ENCODE measurements around the gene SEC24D. TPM values are rescaled to one million over a fixed set of nuclear protein-coding genes. Genes with fewer than 3 reads are reported as not detected.

SEC24D gene
- total RNA-seq, 1 experiment from 2014 or later: 14.4 TPM

DNA sequence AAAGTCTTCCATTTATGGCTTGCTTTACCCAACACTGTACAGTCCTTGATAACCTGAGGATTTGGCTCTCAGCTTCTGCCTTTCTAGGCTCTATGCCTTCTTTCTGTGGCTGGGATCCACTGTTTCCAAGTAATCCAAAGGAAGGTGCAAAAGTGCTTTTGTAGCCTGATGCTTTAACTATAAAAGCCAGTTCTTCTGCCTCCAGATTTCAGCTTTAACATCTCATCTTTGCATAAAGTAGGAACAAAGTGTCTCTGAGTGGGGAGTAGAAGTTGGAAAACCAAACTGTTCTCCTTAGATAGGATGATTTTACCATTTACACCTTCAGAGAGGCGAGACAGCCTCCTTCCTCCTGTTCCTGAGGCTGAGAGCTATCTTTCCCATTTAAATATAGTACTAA lies 11.1 kb upstream of the SEC24D start:
- TF ChIP-seq CTCF (conservative IDR thresholded peaks at IDR 0.05; ENCODE audit: low read depth, low read length): no peak
- TF ChIP-seq EZH2 (IDR thresholded peaks at IDR 0.05; ENCODE audit: low read length, unreplicated experiment): no peak
- no peak for TF ChIP-seq EZH2phosphoT487 (IDR thresholded peaks at IDR 0.05; ENCODE audit: borderline replicate concordance, low read length)
- no peak overlapping the region for H3K4me3 ChIP-seq (ENCODE audit: low read length)
- no TSS peak for BruUV-seq (replicated peaks)
- H3K27ac ChIP-seq (ENCODE audit: low read length): no peak overlapping the region
- POLR2A ChIA-PET (ENCODE audit: unreplicated experiment): no interaction called here
- H3K4me2 ChIP-seq (ENCODE audit: low read length): no peak overlapping the region
- H3K4me1 ChIP-seq (ENCODE audit: insufficient read depth, low read length): peaks cover 12% of the 10 kb centered on the region
- DNase-seq (no peak), ATAC-seq (no peak)
- no peaks in the 10 kb centered on the region for H3K36me3 ChIP-seq (ENCODE audit: low read depth, low read length)
- H3F3A ChIP-seq (ENCODE audit: low read length, unreplicated experiment): no peaks in the 10 kb centered on the region
- no peaks in the 10 kb centered on the region for H4K20me1 ChIP-seq (ENCODE audit: low read length)
- intact Hi-C loops (cut with micrococcal nuclease): no loop called here
- H3K9me2 ChIP-seq (replicated peaks; ENCODE audit: low read length): no peaks in the 10 kb centered on the region
- H3K27me3 ChIP-seq (ENCODE audit: low read length): no peaks in the 10 kb centered on the region
- CTCF ChIA-PET: no interaction called here
- no peaks in the 10 kb centered on the region for H3K79me2 ChIP-seq (ENCODE audit: low read length)
- no peak overlapping the region for H3K9ac ChIP-seq (ENCODE audit: low read length)
- no peaks in the 10 kb centered on the region for H3K9me3 ChIP-seq (ENCODE audit: low read length)
- H2AFZ ChIP-seq (ENCODE audit: low read length): no peak overlapping the region

DNA sequence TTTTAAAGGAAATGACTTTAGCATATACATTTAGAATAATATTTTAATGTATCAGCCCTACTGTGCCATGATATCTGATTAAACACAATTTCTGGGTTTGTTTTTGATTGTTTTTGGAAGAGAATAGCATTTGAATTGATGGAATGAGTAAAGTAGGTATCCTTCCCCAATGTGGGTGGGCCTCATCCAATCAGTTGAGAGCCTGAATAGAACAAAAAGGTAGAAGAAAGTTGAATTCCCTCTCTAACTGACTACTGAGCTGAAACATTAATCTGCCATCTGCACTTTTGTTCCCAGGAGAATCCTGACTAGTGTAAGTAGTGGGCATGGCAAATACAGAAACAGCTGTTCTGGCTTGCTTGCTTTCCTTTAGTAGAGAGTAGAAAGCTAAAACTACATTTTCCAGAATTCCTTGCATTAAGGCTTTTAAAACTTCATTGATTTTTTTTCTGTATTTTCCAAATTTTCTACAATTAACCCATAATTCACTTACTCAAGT lies 9.7 kb upstream of the SEC24D start:
- H3K27ac ChIP-seq (ENCODE audit: low read length): no peak overlapping the region
- H4K20me1 ChIP-seq (ENCODE audit: low read length): no peaks in the 10 kb centered on the region
- no peak for ATAC-seq
- H3K9ac ChIP-seq (ENCODE audit: low read length): no peak overlapping the region
- peaks cover 4% of the 10 kb centered on the region for H3F3A ChIP-seq (ENCODE audit: low read length, unreplicated experiment)
- H3K4me2 ChIP-seq (ENCODE audit: low read length): no peak overlapping the region
- POLR2A ChIA-PET (ENCODE audit: unreplicated experiment): no interaction called here
- no peaks in the 10 kb centered on the region for H3K9me3 ChIP-seq (ENCODE audit: low read length)
- H3K4me1 ChIP-seq (ENCODE audit: insufficient read depth, low read length): peaks cover 24% of the 10 kb centered on the region
- no TSS peak for BruUV-seq (replicated peaks)
- CTCF ChIA-PET: no interaction called here
- no peak overlapping the region for H2AFZ ChIP-seq (ENCODE audit: low read length)
- H3K36me3 ChIP-seq (ENCODE audit: low read depth, low read length): no peaks in the 10 kb centered on the region
- intact Hi-C loops (cut with micrococcal nuclease): no loop called here
- no peaks in the 10 kb centered on the region for H3K79me2 ChIP-seq (ENCODE audit: low read length)
- H3K27me3 ChIP-seq (ENCODE audit: low read length): no peaks in the 10 kb centered on the region
- H3K9me2 ChIP-seq (replicated peaks; ENCODE audit: low read length): no peaks in the 10 kb centered on the region
- H3K4me3 ChIP-seq (ENCODE audit: low read length): no peak overlapping the region
- no peak for DNase-seq
- no peak for TF ChIP-seq CTCF (conservative IDR thresholded peaks at IDR 0.05; ENCODE audit: low read depth, low read length)
- TF ChIP-seq EZH2phosphoT487 (IDR thresholded peaks at IDR 0.05; ENCODE audit: borderline replicate concordance, low read length): no peak
- TF ChIP-seq EZH2 (IDR thresholded peaks at IDR 0.05; ENCODE audit: low read length, unreplicated experiment): no peak

DNA sequence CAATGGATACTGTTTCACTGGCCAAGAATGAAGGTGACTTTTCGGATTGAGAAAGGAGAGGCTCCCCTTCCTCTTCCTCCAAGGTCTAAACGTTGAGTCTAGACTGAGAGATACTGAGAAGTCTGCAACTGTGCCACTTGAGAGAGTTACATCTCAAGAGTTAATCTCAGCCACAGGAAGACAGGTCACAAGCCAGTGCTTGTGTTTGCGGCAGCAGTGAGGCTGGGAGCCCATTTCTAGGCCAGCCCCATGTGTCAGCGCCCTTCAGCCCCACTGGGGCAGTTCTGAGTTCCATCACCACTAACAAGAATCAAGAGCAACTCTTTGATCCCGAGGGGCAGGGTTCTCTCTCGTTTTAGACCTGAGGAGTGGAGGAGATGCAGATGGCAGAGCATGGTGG lies 7.3 kb upstream of the SEC24D start:
- Histone ChIP-seq H3F3A (ENCODE audit: low read length, unreplicated experiment) (peaks cover 4% of the 10 kb centered on the region), H2AFZ (ENCODE audit: low read length) (no peak overlapping the region), H3K27ac (ENCODE audit: low read length) (no peak overlapping the region), H4K20me1 (ENCODE audit: low read length) (no peaks in the 10 kb centered on the region), H3K79me2 (ENCODE audit: low read length) (no peaks in the 10 kb centered on the region), H3K9ac (ENCODE audit: low read length) (no peak overlapping the region), H3K36me3 (ENCODE audit: low read depth, low read length) (no peaks in the 10 kb centered on the region), H3K4me3 (ENCODE audit: low read length) (no peak overlapping the region), H3K4me2 (ENCODE audit: low read length) (no peak overlapping the region), H3K9me2 (replicated peaks; ENCODE audit: low read length) (no peaks in the 10 kb centered on the region), H3K27me3 (ENCODE audit: low read length) (no peaks in the 10 kb centered on the region), H3K4me1 (ENCODE audit: insufficient read depth, low read length) (peaks cover 24% of the 10 kb centered on the region), H3K9me3 (ENCODE audit: low read length) (no peaks in the 10 kb centered on the region)
- ATAC-seq (no peak), DNase-seq (no peak)
- intact Hi-C loops (cut with micrococcal nuclease): no loop called here
- BruUV-seq (replicated peaks): no TSS peak
- ChIA-PET CTCF (no interaction called here), POLR2A (ENCODE audit: unreplicated experiment) (no interaction called here)
- no peak for TF ChIP-seq CTCF (conservative IDR thresholded peaks at IDR 0.05; ENCODE audit: low read depth, low read length)
- TF ChIP-seq EZH2 (IDR thresholded peaks at IDR 0.05; ENCODE audit: low read length, unreplicated experiment): no peak
- no peak for TF ChIP-seq EZH2phosphoT487 (IDR thresholded peaks at IDR 0.05; ENCODE audit: borderline replicate concordance, low read length)

All from PC-3 (cell line).